Psoas muscle (tissue), 8 donors: ENCODE results near the gene RAET1G. TPM values are rescaled to one million over a fixed set of nuclear protein-coding genes. Genes with fewer than 3 reads are reported as not detected.

ENCODE experiments used
- ATAC-seq, 4 donors: fragments of 200-7000 bp; cut with Tn5 transposase; one replicate each; pipeline ENCODE4 v1.9.1; 2020; ENCODE audit warnings: moderate library complexity in 3 of 4, mild to moderate bottlenecking in 2 of 4
- DNase-seq, 2 donors: peaks; one replicate each; pipeline ENCODE4 v3.0.0-alpha.2; 2020
- H3K27ac ChIP-seq: fragments of 200-600 bp; one replicate; pipeline ENCODE4 v1.8.0; 2022
- H3K27me3 ChIP-seq, 3 donors: fragments of 200-600 bp in 1 of 3; one replicate each; pipeline versions ENCODE4 v1.6.1 to v1.8.0; 2013 to 2022; ENCODE audit warnings: low read length in 2 of 3, mild to moderate bottlenecking in 2 of 3, moderate library complexity in 1 of 3; ENCODE audit not compliant: insufficient read depth in 3 of 3
- H3K36me3 ChIP-seq, 2 donors: fragments of 200-600 bp in 1 of 2; one replicate each; pipeline versions ENCODE4 v1.6.1 to v1.8.0; 2013 to 2022; ENCODE audit warnings: low read depth in 1 of 2, mild to moderate bottlenecking in 1 of 2, moderate library complexity in 1 of 2; ENCODE audit not compliant: insufficient read depth in 1 of 2
- H3K4me1 ChIP-seq: fragments of 200-600 bp; one replicate; pipeline ENCODE4 v1.8.0; 2022
- H3K4me3 ChIP-seq: fragments of 200-600 bp; one replicate; pipeline ENCODE4 v1.8.0; 2022; ENCODE audit warnings: mild to moderate bottlenecking
- H3K9me3 ChIP-seq: fragments of 200-600 bp; one replicate; pipeline ENCODE4 v1.8.0; 2022
- WGBS, 3 donors: extraction: QIAGEN DNeasy Blood & Tissue Kit; methylation state at CpG; one replicate each; pipeline versions ENCODE4 v1.1.6 to v1.1.7; 2013; 5-methylcytosine and 5-hydroxymethylcytosine counted together
- intact Hi-C, 2 donors: fragments of 100-400 bp; cut with DNase I; formaldehyde crosslinking; loops; one replicate each; pipeline versions ENCODE4 v1.11.0 to v1.14.2; 2022
- polyA plus RNA-seq, 3 donors: library from polyadenylated mRNA; stranded (reverse); fragments of 200-250 nt; gene quantifications; one replicate each; pipeline ENCODE4 v1.2.3, GENCODE V29; 2013
- total RNA-seq, 4 donors: library from RNA; stranded (reverse); fragmentation: NEBNext Ultra II Directional in 2 of 4; extraction: Animal tissue kit (Norgen Biotek cat#: 25700) in 2 of 4; gene quantifications; one replicate each; pipeline versions ENCODE4 v1.2.1 to v1.2.4, GENCODE V29; 2021 to 2023
- TF ChIP-seq, protein P1 (sequence below): fragments of 200-600 bp; IDR thresholded peaks from one replicate; pipeline ENCODE4 v1.8.0; 2022; ENCODE audit warnings: antibody characterized with exemption
- donor health status: healthy with polysubstance abuse.
- donor health status: DM: no; HTN: no; CAD: no; lungs with moderate emphysema.
- donor health status: Bipolar disorder and iron deficiency.
- donor health status: healthy.
- donor health status: DM: yes; HTN: yes; CAD: no.
- donor health status: DM: no; HTN: no; CAD: no.
- donor health status: DM: no; HTN: no; CAD: no.
- donor health status: DM: yes; HTN: yes; CAD: no.

The RAET1G gene
- total and polyA plus RNA-seq, 7 donors: 0.04 to 1.1 (median 0.52) TPM; not detected in 1

DNA sequence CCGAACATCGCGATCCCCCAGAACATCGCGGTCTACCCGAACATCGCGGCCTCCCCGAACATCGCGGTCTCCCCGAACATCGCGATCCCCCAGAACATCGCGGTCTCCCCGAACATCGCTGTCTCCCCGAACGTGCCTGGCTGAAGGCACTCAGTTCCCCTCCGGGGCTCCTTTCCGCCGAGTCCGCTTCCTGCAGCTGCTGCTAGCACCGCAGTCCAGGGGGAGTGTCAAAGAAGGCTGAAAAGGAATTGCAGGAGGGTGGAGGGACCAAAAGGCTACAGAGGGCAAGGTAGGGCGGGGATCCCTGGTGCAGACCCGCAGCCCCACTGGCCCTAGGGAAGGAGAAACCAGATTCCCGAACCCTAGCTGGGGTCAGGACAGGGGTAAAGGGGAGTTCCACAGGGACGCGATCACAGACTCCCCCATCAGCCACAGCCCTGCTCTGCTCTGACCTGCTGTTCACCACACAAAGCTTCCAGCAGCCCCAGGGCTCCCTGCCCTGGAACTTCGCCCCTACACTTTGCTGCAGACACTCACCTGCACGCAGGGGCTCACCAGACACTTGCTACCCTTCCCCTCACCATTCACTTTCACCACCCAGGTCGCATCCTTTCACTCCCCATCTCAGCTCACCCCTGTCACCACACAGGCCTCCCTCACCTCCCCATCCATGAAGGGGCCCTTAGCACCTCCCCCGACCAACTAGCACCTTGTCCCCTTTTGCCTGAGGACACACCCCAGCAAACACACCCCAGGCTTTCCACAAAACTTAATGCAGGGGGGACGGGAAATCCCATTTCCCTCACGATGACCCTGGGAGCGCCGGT, 42.5 kb upstream of the RAET1G start:
- ATAC-seq: peak in 1 of 4 donors; percentile 33
- H3K36me3 ChIP-seq: no peaks in the 10 kb centered on the region
- H3K9me3 ChIP-seq: no peaks in the 10 kb centered on the region
- intact Hi-C loops: no loop called here
- H3K27me3 ChIP-seq: peaks cover 0 to 86% (median 25%) of the 10 kb centered on the region in 3 donors
- TF ChIP-seq, protein P1, sequence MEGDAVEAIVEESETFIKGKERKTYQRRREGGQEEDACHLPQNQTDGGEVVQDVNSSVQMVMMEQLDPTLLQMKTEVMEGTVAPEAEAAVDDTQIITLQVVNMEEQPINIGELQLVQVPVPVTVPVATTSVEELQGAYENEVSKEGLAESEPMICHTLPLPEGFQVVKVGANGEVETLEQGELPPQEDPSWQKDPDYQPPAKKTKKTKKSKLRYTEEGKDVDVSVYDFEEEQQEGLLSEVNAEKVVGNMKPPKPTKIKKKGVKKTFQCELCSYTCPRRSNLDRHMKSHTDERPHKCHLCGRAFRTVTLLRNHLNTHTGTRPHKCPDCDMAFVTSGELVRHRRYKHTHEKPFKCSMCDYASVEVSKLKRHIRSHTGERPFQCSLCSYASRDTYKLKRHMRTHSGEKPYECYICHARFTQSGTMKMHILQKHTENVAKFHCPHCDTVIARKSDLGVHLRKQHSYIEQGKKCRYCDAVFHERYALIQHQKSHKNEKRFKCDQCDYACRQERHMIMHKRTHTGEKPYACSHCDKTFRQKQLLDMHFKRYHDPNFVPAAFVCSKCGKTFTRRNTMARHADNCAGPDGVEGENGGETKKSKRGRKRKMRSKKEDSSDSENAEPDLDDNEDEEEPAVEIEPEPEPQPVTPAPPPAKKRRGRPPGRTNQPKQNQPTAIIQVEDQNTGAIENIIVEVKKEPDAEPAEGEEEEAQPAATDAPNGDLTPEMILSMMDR: no peak
- 15 to 17% (median 15%) methylated on average over 32 to 38 of the region's 38 CpGs for WGBS, 3 donors
- no peak overlapping the region for H3K27ac ChIP-seq
- peaks cover 7% of the 10 kb centered on the region for H3K4me1 ChIP-seq
- H3K4me3 ChIP-seq: peak overlapping the region; percentile 64
- DNase-seq: no peak

DNA sequence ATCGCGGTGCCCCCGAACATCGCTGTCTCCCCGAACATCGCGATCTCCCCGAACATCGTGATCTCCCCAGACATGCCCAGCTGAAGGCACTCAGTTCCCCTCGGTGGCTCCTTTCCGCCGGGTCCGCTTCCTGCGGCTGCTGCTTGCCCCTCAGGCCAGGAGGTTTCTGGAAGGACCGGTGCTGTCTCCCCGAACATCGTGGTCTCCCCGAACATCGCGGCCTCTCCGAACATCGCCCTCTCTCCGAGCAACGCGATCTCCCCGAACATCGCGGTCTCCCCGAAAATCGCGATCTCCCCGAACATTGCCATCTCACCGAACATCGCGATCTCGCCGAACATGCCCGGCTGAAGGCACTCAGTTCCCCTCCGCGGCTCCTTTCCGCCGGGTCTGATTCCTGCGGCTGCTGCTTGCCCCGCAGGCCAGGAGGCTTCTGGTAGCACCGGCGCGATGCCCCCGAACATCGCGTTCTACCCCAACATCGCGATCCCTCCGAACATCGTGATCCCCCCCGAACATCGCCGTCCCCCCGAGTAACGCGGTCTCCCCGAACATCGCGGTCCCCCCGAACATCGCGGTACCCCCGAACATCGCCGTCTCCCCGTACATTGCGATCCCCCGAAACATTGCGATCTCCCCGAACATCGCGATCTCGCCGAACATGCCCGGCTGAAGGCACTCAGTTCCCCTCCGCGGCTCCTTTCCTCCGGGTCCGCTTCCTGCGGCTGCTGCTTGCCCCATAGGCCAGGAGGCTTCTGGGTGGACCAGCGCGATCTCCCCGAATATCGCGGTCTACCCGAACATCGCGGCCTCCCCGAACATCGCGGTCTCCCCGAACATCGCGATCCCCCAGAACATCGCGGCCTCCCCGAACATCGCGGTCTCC, 41.6 kb upstream of the RAET1G start:
- Histone ChIP-seq H3K4me3 (peak overlapping the region; percentile 64), H3K27ac (no peak overlapping the region), H3K4me1 (peaks cover 7% of the 10 kb centered on the region), H3K27me3 (peaks cover 0 to 85% (median 26%) of the 10 kb centered on the region in 3 donors), H3K36me3 (no peaks in the 10 kb centered on the region), H3K9me3 (no peaks in the 10 kb centered on the region)
- TF ChIP-seq, protein P1: no peak
- peak in 1 of 4 donors; percentile 16 for ATAC-seq
- WGBS, 3 donors: 1% methylated on average over 100 to 102 of the region's 103 CpGs
- intact Hi-C loops: no loop called here
- DNase-seq: no peak

DNA sequence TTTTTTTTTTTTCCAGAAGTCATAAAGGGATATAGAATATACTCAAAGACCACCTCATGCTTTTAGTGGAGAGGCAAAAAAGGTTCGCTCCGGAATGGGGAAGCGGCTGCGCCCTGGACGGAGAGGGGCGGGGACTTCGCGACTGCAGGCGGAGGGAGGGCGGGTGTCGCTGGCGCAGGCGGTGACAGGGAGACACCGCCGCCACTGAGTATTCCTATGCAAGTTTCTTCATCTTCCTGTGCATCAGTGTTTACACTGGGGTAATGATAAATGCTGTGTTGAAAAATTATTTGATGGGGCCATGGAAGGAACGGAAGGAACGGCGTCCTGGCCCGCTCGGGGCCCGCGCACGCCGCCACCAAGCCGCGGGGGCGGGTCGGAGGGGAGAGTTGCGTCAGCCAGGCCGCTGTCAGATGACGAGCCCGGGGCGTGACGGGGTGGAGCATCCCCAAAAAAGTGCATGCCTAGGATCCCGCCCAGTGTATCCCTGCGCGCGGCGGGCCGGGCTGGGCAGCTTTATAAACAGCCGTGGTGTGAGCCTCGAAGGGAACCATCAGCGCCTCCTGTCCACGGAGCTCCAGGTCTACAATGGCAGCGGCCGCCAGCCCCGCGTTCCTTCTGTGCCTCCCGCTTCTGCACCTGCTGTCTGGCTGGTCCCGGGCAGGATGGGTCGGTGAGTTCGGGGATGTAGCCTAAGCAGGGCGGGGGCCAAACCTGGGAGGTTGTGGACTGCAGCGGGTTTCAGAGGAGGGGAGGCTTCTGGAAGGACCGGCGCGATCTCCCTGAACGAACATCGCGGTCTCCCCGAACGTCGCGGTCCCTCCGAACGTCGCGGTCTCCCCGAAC, 40.8 kb upstream of the RAET1G start, which contains the start of gene ULBP1:
Gene ULBP1 (plus strand): TSS at position 482 of the 846 bp plus-strand sequence. CDS start 107 bp downstream, at position 589.
- WGBS, 3 donors: 1 to 2% (median 1%) methylated on average over 55 to 69 of the region's 69 CpGs
- H3K27ac ChIP-seq: no peak within 1 kb of the TSS
- peak; percentile 91 to 93 for DNase-seq
- peaks cover 0 to 85% (median 26%) of the 10 kb centered on the region in 3 donors for H3K27me3 ChIP-seq
- intact Hi-C loops: no loop called here
- H3K36me3 ChIP-seq: no peaks in the 10 kb centered on the region
- TF ChIP-seq, protein P1: no peak
- H3K9me3 ChIP-seq: no peaks in the 10 kb centered on the region
- H3K4me1 ChIP-seq: peaks cover 7% of the 10 kb centered on the region
- peak; percentile 84 to 94 (median 90) for ATAC-seq
- peak within 1 kb of the TSS; percentile 64 for H3K4me3 ChIP-seq

DNA sequence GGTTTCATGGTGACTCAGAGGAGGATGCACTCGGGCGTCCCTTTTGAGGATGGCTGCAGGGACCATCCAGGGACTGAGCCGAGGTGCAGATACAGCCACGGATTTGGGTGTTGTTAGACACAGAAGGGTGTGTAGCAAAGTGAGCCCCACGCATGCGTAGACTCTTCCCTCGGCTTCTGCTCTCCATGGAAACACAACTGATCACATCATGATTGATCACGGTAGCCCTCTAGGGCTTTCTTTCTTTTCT, 40.2 kb upstream of the RAET1G start:
- Histone ChIP-seq H3K4me3 (peak overlapping the region; percentile 64), H3K27me3 (peaks cover 0 to 79% (median 26%) of the 10 kb centered on the region in 3 donors), H3K27ac (no peak overlapping the region), H3K36me3 (no peaks in the 10 kb centered on the region), H3K4me1 (peaks cover 7% of the 10 kb centered on the region), H3K9me3 (no peaks in the 10 kb centered on the region)
- ATAC-seq (peak in 1 of 4 donors; percentile 7), DNase-seq (no peak)
- TF ChIP-seq, protein P1: no peak
- intact Hi-C loops: no loop called here
- 20 to 30% (median 25%) methylated on average over 8 of the region's 8 CpGs for WGBS, 3 donors
